Panc1 (cell line): ENCODE data around the gene PBXIP1. TPM values are rescaled to one million over a fixed set of nuclear protein-coding genes. Genes with fewer than 3 reads are reported as not detected.
A peak's percentile ranks its signal among the peaks of the same experiment; 100 is the strongest.

ENCODE experiments used
- ATAC-seq: fragments of 200-7000 bp; cut with Tn5 transposase; 2 replicates; pipeline ENCODE4 v1.9.1; 2020; ENCODE audit warnings: mild to moderate bottlenecking, moderate library complexity
- BruUV-seq: library from RNA; stranded (reverse); fragments of 400-500 nt; replicated peaks from 2 replicates; lab custom pipeline; 2021; lab: Mats Ljungman, UMichigan
- CTCF ChIA-PET: fragments of 300-600 bp; sonication (Branson Sonifier 250); formaldehyde crosslinking; loops from one replicate; lab custom pipeline; 2022; ENCODE audit warnings: antibody characterized with exemption; lab: Charles Lee
- POLR2A ChIA-PET: fragments of 300-600 bp; sonication (Branson Sonifier 250); formaldehyde crosslinking; loops from one replicate; lab custom pipeline; 2022; ENCODE audit warnings: antibody characterized with exemption; lab: Charles Lee
- DNase-seq: peaks from one replicate; pipeline ENCODE4 v3.0.0-alpha.2; 2010; ENCODE audit warnings: low read depth, low spot score
- H3K27ac ChIP-seq: 2 replicates; pipeline ENCODE4 v1.5.1; 2011; ENCODE audit warnings: mild to moderate bottlenecking, low read length, inconsistent platforms
- H3K27me3 ChIP-seq: fragments of 200-500 bp; sonication (Bioruptor generic); 2 replicates; pipeline ENCODE4 v1.6.0; 2014; ENCODE audit warnings: low read length, inconsistent platforms; ENCODE audit not compliant: control insufficient read depth, insufficient read depth
- H3K36me3 ChIP-seq: fragments of 200-500 bp; sonication (Bioruptor generic); 2 replicates; pipeline ENCODE4 v1.5.1; 2014; ENCODE audit warnings: inconsistent platforms, mild to moderate bottlenecking, low read length, moderate library complexity; ENCODE audit not compliant: control insufficient read depth, insufficient read depth
- H3K4me1 ChIP-seq: 2 replicates; pipeline ENCODE4 v1.5.1; 2011; ENCODE audit warnings: inconsistent platforms, mild to moderate bottlenecking, low read length, moderate library complexity; ENCODE audit not compliant: control insufficient read depth, insufficient read depth
- H3K4me3 ChIP-seq, 2 experiments: 2 replicates each; pipeline ENCODE4 v1.5.1; 2011 to 2012; ENCODE audit warnings: low read depth in 2 of 2, low read length in 2 of 2, mild to moderate bottlenecking in 2 of 2, inconsistent platforms in 1 of 2, moderate library complexity in 1 of 2
- H3K9me3 ChIP-seq: fragments of 200-500 bp; sonication (Bioruptor generic); 2 replicates; pipeline ENCODE4 v1.5.1; 2014; ENCODE audit warnings: low read depth, mild to moderate bottlenecking, inconsistent platforms, low read length, moderate library complexity; ENCODE audit not compliant: control insufficient read depth, insufficient read depth
- CTCF ChIP-seq: fragments of 450-650 bp; IDR thresholded peaks from 2 replicates; pipeline ENCODE4 v1.5.1; 2017; ENCODE audit warnings: mild to moderate bottlenecking
- POLR2AphosphoS5 ChIP-seq: IDR thresholded peaks from 2 replicates; pipeline ENCODE4 v1.6.1; 2012; ENCODE audit warnings: mild to moderate bottlenecking, low read depth, low read length, moderate library complexity
- REST ChIP-seq, 2 experiments: IDR thresholded peaks; 2 replicates each; pipeline ENCODE4 v1.6.1; 2011 to 2012; ENCODE audit warnings: low read depth in 2 of 2, control low read depth in 1 of 2, low read length in 1 of 2, mild to moderate bottlenecking in 1 of 2, moderate library complexity in 1 of 2; ENCODE audit not compliant: insufficient read depth in 1 of 2
- SIN3A ChIP-seq: IDR thresholded peaks from 2 replicates; pipeline ENCODE4 v1.6.1; 2012; ENCODE audit warnings: low read depth, mild to moderate bottlenecking, low read length, moderate library complexity, borderline replicate concordance; ENCODE audit not compliant: insufficient read depth
- TCF7L2 ChIP-seq: IDR thresholded peaks from 2 replicates; pipeline ENCODE4 v1.6.1; 2011; ENCODE audit warnings: mild to moderate bottlenecking, low read depth, low read length, inconsistent platforms
- in situ Hi-C: cut with HindIII; loops from 2 replicates; pipeline ENCODE4 v1.10.0; 2016; ENCODE audit warnings: low sequenced_read_pairs, low pct_unique_long_range_greater_than_20kb
- intact Hi-C: fragments of 100-400 bp; cut with micrococcal nuclease; formaldehyde crosslinking; loops from one replicate; pipeline ENCODE4 v1.10.0; 2022; ENCODE audit not compliant: unreplicated experiment
- total RNA-seq: library from RNA; stranded (reverse); gene quantifications from one replicate; pipeline ENCODE4 v1.2.1, GENCODE V29; 2021; ENCODE audit not compliant: unreplicated experiment

The PBXIP1 gene
- total RNA-seq, 1 experiment from 2014 or later, result 40.7 TPM

- TF ChIP-seq REST (IDR thresholded peaks at IDR 0.05; ENCODE audit: insufficient read depth in 1 of 2, low read depth in 2 of 2, low read length in 1 of 2) (no peak), TCF7L2 (no peak), CTCF (no peak), SIN3A (0 out of 2 replicates have a peak, but pooled peaks have one; percentile 24), POLR2AphosphoS5 (no peak; the same call in 1 of the 2 replicates)
- intact Hi-C loops (no loop called here), in situ Hi-C loops (no loop called here)
- H3K4me1 ChIP-seq, result peaks cover 43% of the 10 kb centered on the region
- ChIA-PET POLR2A (interaction anchor here (0.6 to 1.1 kb wide), 5 partner anchors 9 to 131 kb away, joined by 3 to 15 read pairs (median 4); partner anchors contain the start of genes LENEP, PMVK and PYGO2), CTCF (interaction anchor here (0.6 to 0.9 kb wide), 3 partner anchors 9 to 166 kb away, joined by 4 to 11 read pairs (median 4); partner anchors contain the start of genes PYGO2 and SLC50A1)
- H3K27me3 ChIP-seq, result no peaks in the 10 kb centered on the region
- peak overlapping the region; percentile 98 for H3K27ac ChIP-seq
- no peaks in the 10 kb centered on the region for H3K9me3 ChIP-seq
- peak overlapping the region; percentile 77 to 88 for H3K4me3 ChIP-seq
- no TSS peak for BruUV-seq
- no peak for DNase-seq
- peaks cover 6% of the 10 kb centered on the region for H3K36me3 ChIP-seq
- ATAC-seq, result no peak
Observed at GRCh38 chr1:154969860-154970452, 14.1 kb upstream of the PBXIP1 start.

GRCh38 chr1:154969246-154969645 lies 13.3 kb upstream of the PBXIP1 start:
- intact Hi-C loops (no loop called here), in situ Hi-C loops (no loop called here)
- TF ChIP-seq TCF7L2, result no peak
- TF ChIP-seq POLR2AphosphoS5, result no peak
- TF ChIP-seq REST (IDR thresholded peaks at IDR 0.05; ENCODE audit: insufficient read depth in 1 of 2, low read depth in 2 of 2, low read length in 1 of 2), result no peak
- no peak for TF ChIP-seq CTCF
- TF ChIP-seq SIN3A, result no peak
- no peak for DNase-seq
- no TSS peak for BruUV-seq
- no peaks in the 10 kb centered on the region for H3K27me3 ChIP-seq
- no peaks in the 10 kb centered on the region for H3K9me3 ChIP-seq
- H3K36me3 ChIP-seq, result peaks cover 6% of the 10 kb centered on the region
- H3K27ac ChIP-seq, result peak overlapping the region; percentile 98
- peak overlapping the region; percentile 77 to 88 for H3K4me3 ChIP-seq
- peaks cover 43% of the 10 kb centered on the region for H3K4me1 ChIP-seq
- CTCF ChIA-PET, result interaction anchor here (0.6 kb wide), 1 partner anchor 91 kb away, joined by 11 read pairs; no protein-coding TSS in a partner anchor
- ATAC-seq, result no peak
- POLR2A ChIA-PET, result no interaction called here
